Erythroblast (primary cell): ENCODE data around the gene MTSS2.

ENCODE experiments used
- GATA1 ChIP-seq: IDR thresholded peaks from 2 replicates; pipeline ENCODE4 v1.6.1; 2011; ENCODE audit warnings: low read depth, mild to moderate bottlenecking, control low read depth, low read length, moderate library complexity
- POLR2A ChIP-seq: IDR thresholded peaks from 2 replicates; pipeline ENCODE4 v1.6.1; 2011; ENCODE audit warnings: mild to moderate bottlenecking, low read length

DNA sequence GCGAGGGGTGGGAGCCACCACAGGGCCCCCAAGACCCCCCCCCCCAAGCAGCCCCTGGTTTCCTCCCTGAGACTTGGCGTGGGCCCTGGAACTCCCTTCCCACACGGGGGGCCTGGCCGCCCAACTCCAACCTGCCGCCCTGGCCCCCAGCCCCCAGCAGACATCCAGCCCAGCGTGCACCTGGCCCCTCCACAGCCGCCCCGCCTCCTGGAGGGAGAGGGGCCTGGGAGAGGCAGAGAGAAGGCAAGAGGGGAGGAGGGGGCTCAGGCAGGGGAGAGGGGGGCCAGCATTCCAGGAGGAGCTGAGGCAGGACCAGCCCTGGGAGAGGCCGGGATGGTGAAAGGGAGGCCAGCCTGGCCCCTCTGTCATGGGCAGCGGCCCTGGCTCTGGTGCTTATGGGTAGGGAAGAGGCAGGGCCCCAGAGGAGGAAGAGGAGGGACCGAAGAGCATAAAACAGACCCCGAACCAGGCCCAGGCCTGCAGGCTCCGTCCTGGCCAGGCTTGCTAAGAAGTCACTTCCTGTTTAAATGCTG, 22.8 kb downstream of the MTSS2 start:
- TF ChIP-seq POLR2A, result no peak
- no peak for TF ChIP-seq GATA1
